NB4 (cell line): Measurements from ENCODE around the gene MMD.

Experiments used
- CTCF ChIP-seq: IDR thresholded peaks from one replicate; pipeline ENCODE4 v1.5.1; 2012; ENCODE audit warnings: low read depth, low read length
- MAX ChIP-seq: IDR thresholded peaks from 2 replicates; pipeline ENCODE4 v1.6.1; 2011; ENCODE audit warnings: low read depth, low read length
- MYC ChIP-seq: IDR thresholded peaks from 2 replicates; pipeline ENCODE4 v1.6.1; 2011; ENCODE audit warnings: low read depth, low read length
- POLR2A ChIP-seq: IDR thresholded peaks from 2 replicates; pipeline ENCODE4 v1.6.1; 2011; ENCODE audit warnings: mild to moderate bottlenecking; ENCODE audit not compliant: insufficient read length; ENCODE audit errors: extremely low read depth

- TF ChIP-seq MAX = no peak
- no peak for TF ChIP-seq POLR2A
- no peak for TF ChIP-seq CTCF
- no peak for TF ChIP-seq MYC
Observed at GRCh38 chr17:55463600-55463999, 42.0 kb upstream of the MMD start.
